GM21786 (cell line): ENCODE measurements around the gene OR1J4.
"Not testable (repeated sequence)": the region's sequence is repeated elsewhere in the genome, so short reads cannot be mapped to it uniquely, and the experiment has no call there.

Experiments used
- ATAC-seq: cut with Tn5 transposase; IDR thresholded peaks from one replicate; pipeline ENCODE4 v1.9.1; 2021; ENCODE audit not compliant: unreplicated experiment

OR1J4 gene, protein sequence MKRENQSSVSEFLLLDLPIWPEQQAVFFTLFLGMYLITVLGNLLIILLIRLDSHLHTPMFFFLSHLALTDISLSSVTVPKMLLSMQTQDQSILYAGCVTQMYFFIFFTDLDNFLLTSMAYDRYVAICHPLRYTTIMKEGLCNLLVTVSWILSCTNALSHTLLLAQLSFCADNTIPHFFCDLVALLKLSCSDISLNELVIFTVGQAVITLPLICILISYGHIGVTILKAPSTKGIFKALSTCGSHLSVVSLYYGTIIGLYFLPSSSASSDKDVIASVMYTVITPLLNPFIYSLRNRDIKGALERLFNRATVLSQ

DNA sequence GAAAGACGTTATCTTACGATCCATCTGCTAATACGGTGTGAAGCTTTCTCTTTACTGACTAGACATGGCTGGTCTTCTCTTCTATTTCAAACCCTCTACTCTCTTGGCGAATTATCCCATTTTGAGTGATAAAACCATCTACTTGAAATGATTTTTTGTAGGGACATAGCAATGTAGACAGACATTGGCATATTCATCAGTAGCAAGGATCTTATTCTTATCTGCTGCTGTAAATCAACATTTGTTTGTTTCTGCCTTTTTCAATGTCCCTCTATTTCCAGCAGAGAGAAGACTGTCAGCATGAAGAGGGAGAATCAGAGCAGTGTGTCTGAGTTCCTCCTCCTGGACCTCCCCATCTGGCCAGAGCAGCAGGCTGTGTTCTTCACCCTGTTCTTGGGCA is at the start of gene OR1J4:
Gene OR1J4 (plus strand): TSS at position 301 of the 400 bp plus-strand sequence. CDS start 0 bp downstream, at position 301.
- ATAC-seq, result no peak

DNA sequence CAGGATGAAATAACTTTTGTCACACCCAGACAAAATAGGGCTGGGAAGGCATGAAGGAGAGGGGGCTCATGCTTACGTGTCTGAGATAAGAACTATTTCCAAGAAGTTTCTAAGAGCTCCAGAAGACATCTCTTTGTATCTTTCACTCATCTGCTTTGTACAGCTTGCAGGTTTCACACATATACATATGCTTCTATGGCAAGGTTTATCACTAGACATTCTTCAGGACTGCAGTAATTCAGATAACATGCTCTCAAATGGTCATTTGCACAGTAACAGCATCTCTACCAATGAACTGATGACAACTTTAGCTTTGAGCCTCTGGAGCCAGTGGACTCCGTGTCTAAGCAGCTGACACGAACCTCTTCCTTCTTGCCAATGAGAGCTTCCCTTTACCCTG is 44.4 kb upstream of the OR1J4 start:
- no peak for ATAC-seq

GRCh38 chr9:122475717-122476116 is 43.2 kb upstream of the OR1J4 start:
- ATAC-seq, result no peak

GRCh38 chr9:122477346-122477745 is 41.6 kb upstream of the OR1J4 start:
- no peak for ATAC-seq

GRCh38 chr9:122477826-122478225 is 41.1 kb upstream of the OR1J4 start, which contains the start of gene OR1J1:
TSS of gene OR1J1 (minus strand) at chr9:122477926. CDS start at chr9:122477926, 0 bp downstream.
- no peak for ATAC-seq

GRCh38 chr9:122479062-122479461 is 39.9 kb upstream of the OR1J4 start:
- ATAC-seq, result no peak

GRCh38 chr9:122498883-122499288 is 20.1 kb upstream of the OR1J4 start:
- ATAC-seq, result peak; percentile 60

- ATAC-seq, result no peak
Measured at GRCh38 chr9:122506964-122507363, 12.0 kb upstream of the OR1J4 start.

DNA sequence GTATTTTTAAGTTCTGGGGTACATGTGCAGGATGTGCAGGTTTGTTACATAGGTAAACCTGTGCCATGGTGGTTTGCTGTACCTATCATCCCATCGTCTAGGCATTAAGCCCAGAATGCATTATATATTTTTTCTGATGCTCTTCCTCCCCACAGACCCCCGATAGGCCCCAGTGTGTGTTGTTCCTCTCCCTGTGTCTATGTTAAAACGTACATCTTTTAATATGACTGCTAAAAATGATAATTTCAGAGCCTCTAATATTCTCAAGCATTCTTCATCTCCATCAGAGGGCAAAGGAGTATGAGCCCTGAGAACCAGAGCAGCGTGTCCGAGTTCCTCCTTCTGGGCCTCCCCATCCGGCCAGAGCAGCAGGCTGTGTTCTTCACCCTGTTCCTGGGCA is 8.4 kb upstream of the OR1J4 start, which contains the start of gene OR1J2:
Gene OR1J2 (plus strand): TSS at position 301 of the 400 bp plus-strand sequence. CDS start 0 bp downstream, at position 301.
- ATAC-seq, result no peak

- no peak for ATAC-seq
Measured at GRCh38 chr9:122518226-122518625, 715 bp upstream of the OR1J4 start.

GRCh38 chr9:122519376-122519775 is 435 bp downstream of the OR1J4 start:
- no peak for ATAC-seq

DNA sequence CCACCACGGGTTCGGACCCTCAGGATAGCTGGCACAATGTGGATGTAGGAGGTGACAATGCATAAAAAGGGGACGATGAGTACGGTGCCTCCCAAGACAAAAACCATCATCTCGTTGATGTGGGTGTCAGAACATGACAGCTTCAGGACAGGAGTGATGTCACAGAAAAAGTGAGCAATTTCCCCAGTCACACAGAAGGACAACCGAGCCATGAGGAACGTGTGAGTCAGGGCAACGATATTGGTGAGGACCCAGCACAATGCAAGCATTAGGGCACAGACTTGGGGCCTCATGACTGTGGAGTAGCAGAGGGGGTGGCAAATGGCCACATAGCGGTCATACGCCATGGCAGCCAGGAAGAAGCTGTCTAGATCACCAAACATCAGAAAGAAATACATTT is 7.7 kb downstream of the OR1J4 start:
- ATAC-seq, result no peak

DNA sequence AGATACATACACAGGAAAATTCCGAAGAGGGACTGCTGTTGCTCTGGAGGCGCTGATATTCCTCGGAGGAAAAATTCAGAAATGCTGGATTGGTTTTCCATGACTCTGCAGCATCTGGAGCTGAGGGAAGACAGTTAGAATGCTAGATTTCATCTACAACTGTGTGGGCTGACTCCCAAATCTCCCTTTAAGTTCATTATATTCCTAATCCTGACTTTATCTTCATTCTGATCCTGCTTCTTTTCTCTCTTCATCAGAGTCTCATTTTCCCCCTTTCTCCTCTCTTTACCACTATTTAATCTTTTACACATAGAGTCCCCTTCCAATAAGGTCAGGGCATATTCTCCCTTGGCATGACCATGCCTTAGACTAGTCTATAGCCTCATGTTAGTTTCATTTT is 8.3 kb downstream of the OR1J4 start, which contains the start of gene OR1N1:
Gene OR1N1 (minus strand): TSS at position 101 of the 400 bp plus-strand sequence. CDS start 0 bp downstream, at position 101.
- ATAC-seq, result no peak

GRCh38 chr9:122531157-122531556 is 12.2 kb downstream of the OR1J4 start:
- not testable (repeated sequence) for ATAC-seq

DNA sequence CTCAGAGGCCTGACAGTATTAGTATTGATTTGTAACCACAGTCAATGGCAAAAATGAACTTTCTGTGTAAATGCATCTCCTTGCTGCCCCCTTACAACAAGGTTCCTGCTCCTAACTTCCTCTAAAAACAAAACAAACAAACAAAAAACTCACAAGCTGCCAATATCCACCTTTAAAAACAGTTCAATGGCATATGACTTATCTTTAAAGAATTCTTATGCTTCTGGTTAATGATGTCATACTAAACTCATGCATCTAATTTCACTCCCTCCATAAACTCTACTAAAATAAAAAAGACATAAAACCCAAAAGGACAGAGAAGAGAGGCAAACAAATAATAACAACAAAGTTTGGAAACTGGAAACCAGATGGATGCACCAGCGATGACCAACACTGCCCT is 17.2 kb downstream of the OR1J4 start:
- no peak for ATAC-seq

GRCh38 chr9:122537066-122537465 is 18.1 kb downstream of the OR1J4 start:
- not testable (repeated sequence) for ATAC-seq

DNA sequence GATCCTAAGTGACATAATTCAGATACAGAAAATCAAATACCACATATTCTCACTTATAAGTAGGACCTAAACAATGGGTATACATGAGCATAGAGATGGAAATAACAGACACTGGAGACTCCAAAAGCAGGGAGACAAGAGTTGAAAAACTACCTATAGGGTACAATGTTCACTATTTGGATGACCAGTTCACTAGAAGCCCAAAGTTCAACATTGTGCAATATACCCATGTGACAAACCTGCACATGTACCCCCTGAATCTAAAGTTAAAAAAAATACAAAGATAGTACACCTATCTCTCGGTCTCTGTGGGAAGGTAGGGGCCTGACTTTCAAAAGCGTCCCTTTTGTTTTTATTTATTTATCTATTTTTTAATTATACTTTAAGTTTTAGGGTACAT is 19.8 kb downstream of the OR1J4 start:
- ATAC-seq, result no peak

- ATAC-seq, result no peak
Measured at GRCh38 chr9:122546196-122546595, 27.3 kb downstream of the OR1J4 start.

GRCh38 chr9:122551371-122551770 is 32.4 kb downstream of the OR1J4 start:
- ATAC-seq, result no peak

DNA sequence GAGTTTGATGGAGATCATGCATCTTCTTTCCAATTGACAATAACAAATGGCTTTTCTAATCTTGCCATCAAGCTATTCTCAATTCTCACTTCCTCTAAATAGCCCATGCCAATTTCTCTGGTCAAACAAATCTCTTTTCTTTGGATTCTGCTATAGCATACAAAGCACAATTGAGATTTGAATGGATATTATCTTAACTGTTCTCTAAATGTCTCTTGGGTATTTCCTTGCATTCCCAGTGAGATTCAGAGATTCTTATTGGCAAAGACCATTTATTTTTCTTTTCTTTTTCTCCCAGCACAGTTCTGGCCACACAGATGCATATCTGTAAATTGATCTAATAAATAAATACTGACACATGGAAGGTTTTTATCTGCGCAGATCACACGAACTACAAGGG is 33.9 kb downstream of the OR1J4 start, which contains the start of gene OR1N2:
Gene OR1N2 (plus strand): TSS at position 301 of the 400 bp plus-strand sequence. CDS start 100 bp downstream, outside the sequence.
- no peak for ATAC-seq

DNA sequence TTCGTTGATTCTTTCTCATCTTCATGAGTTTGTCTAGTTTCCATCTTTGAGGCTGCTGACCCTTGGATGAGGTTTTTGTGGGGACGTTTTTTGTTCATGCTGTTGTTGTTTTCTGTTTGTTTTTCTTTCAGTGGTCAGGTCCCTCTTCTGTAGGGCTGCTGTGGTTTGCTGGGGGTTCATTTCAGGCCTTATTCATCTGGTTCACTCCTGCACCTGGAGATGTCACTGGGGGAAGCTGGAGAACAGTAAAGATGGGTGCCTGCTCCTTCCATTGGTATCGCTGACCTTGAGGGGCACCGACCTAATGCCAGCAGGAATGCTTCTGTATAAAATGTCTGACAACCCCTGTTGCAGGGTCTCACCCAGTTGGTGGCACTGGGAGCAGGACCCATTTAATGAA is 42.5 kb downstream of the OR1J4 start:
- no peak for ATAC-seq

GRCh38 chr9:122562134-122562760 is 43.3 kb downstream of the OR1J4 start:
- ATAC-seq, result no peak
